OCI-LY7 (cell line): ENCODE results near the gene NMRAL1. TPM values are rescaled to one million over a fixed set of nuclear protein-coding genes. Genes with fewer than 3 reads are reported as not detected.

ENCODE experiments used
- BruUV-seq: library from RNA; stranded (reverse); fragments of 400-500 nt; replicated peaks from 2 replicates; lab custom pipeline; 2021; lab: Mats Ljungman, UMichigan
- CTCF ChIA-PET: fragments of 300-600 bp; sonication (Branson Sonifier 250); formaldehyde crosslinking; loops from one replicate; lab custom pipeline; 2022; ENCODE audit warnings: antibody characterized with exemption; ENCODE audit not compliant: unreplicated experiment; lab: Charles Lee
- POLR2A ChIA-PET: fragments of 300-600 bp; sonication (Branson Sonifier 250); formaldehyde crosslinking; loops from one replicate; lab custom pipeline; 2022; ENCODE audit warnings: antibody characterized with exemption; lab: Charles Lee
- DNase-seq: peaks from one replicate; pipeline ENCODE4 v3.0.0-alpha.2; 2015; ENCODE audit warnings: low spot score
- H2AFZ ChIP-seq: fragments of 200-600 bp; sonication (generic), shearing (Covaris generic); 2 replicates; pipeline ENCODE4 v1.6.1; 2014; ENCODE audit warnings: mild to moderate bottlenecking, antibody characterized with exemption, low read length, moderate library complexity
- H3K27ac ChIP-seq: fragments of 200-600 bp; sonication (generic); 2 replicates; pipeline ENCODE4 v1.5.1; 2014; ENCODE audit warnings: mixed run types, low read depth, mild to moderate bottlenecking, moderate library complexity, low read length, inconsistent platforms; ENCODE audit not compliant: poor library complexity, severe bottlenecking
- H3K36me3 ChIP-seq: fragments of 200-600 bp; sonication (generic); 2 replicates; pipeline ENCODE4 v1.6.1; 2014; ENCODE audit warnings: mild to moderate bottlenecking, antibody characterized with exemption, low read length, moderate library complexity, mixed read lengths; ENCODE audit not compliant: insufficient read depth
- H3K4me1 ChIP-seq: fragments of 200-600 bp; sonication (generic); 2 replicates; pipeline ENCODE4 v1.5.1; 2014; ENCODE audit warnings: mild to moderate bottlenecking, low read length; ENCODE audit not compliant: insufficient read depth, poor library complexity, severe bottlenecking
- H3K4me2 ChIP-seq: fragments of 200-600 bp; sonication (generic); 2 replicates; pipeline ENCODE4 v1.6.1; 2014; ENCODE audit warnings: mild to moderate bottlenecking, low read length
- H3K4me3 ChIP-seq: fragments of 200-600 bp; sonication (generic); 2 replicates; pipeline ENCODE4 v1.5.1; 2014; ENCODE audit warnings: mild to moderate bottlenecking, low read depth, low read length; ENCODE audit not compliant: poor library complexity, severe bottlenecking
- H3K79me2 ChIP-seq: fragments of 200-600 bp; sonication (generic); 2 replicates; pipeline ENCODE4 v1.6.1; 2016; ENCODE audit warnings: low read depth, mild to moderate bottlenecking, low read length, moderate library complexity, mixed read lengths; ENCODE audit not compliant: insufficient read depth
- H3K9me2 ChIP-seq: fragments of 200-600 bp; sonication (generic); 2 replicates; pipeline ENCODE4 v1.6.1; 2016; ENCODE audit warnings: mild to moderate bottlenecking, low read length, mixed read lengths; ENCODE audit not compliant: insufficient read depth
- H3K9me3 ChIP-seq: fragments of 200-600 bp; sonication (generic); 2 replicates; pipeline ENCODE4 v1.6.1; 2014; ENCODE audit warnings: mild to moderate bottlenecking, mixed run types, low read length, mixed read lengths
- H4K20me1 ChIP-seq: fragments of 200-600 bp; sonication (generic); 2 replicates; pipeline ENCODE4 v1.6.1; 2014; ENCODE audit warnings: mild to moderate bottlenecking, antibody characterized with exemption, low read length, moderate library complexity, mixed read lengths; ENCODE audit not compliant: insufficient read depth
- CTCF ChIP-seq: fragments of 200-600 bp; sonication (generic); conservative IDR thresholded peaks from 2 replicates; pipeline ENCODE4 v1.5.1; 2014; ENCODE audit warnings: mild to moderate bottlenecking, antibody characterized with exemption, low read length, moderate library complexity, mixed read lengths
- EZH2phosphoT487 ChIP-seq: fragments of 200-600 bp; sonication (generic); IDR thresholded peaks from 2 replicates; pipeline ENCODE4 v1.6.1; 2018; ENCODE audit warnings: low read depth, borderline replicate concordance, mild to moderate bottlenecking, mixed run types, antibody characterized with exemption, low read length, moderate library complexity, mixed read lengths
- intact Hi-C: fragments of 100-400 bp; cut with micrococcal nuclease; formaldehyde crosslinking; loops from one replicate; pipeline ENCODE4 v1.10.0; 2022; ENCODE audit not compliant: unreplicated experiment
- total RNA-seq, 2 experiments: library from RNA; depleted of rRNA in 1 of 2; stranded (reverse); fragments of >200 nt in 1 of 2; shearing (Covaris generic) in 1 of 2; gene quantifications; 2 replicates each; pipeline ENCODE4 v1.2.3, GENCODE V29; 2014 to 2022

NMRAL1 gene
- total RNA-seq, 2 experiments from 2014 or later = 92.8 to 139 TPM

GRCh38 chr16:4471869-4472268, 2.6 kb downstream of the NMRAL1 start:
- no peaks in the 10 kb centered on the region for H4K20me1 ChIP-seq
- BruUV-seq = no TSS peak
- TF ChIP-seq CTCF (no peak), EZH2phosphoT487 (no peak)
- H3K4me3 ChIP-seq = no peak overlapping the region
- CTCF ChIA-PET = no interaction called here
- intact Hi-C loops = no loop called here
- peaks cover 39% of the 10 kb centered on the region for H3K79me2 ChIP-seq
- H3K9me2 ChIP-seq = no peaks in the 10 kb centered on the region
- peaks cover 29% of the 10 kb centered on the region for H3K36me3 ChIP-seq
- no peak overlapping the region for H3K27ac ChIP-seq
- no peaks in the 10 kb centered on the region for H3K9me3 ChIP-seq
- H3K4me2 ChIP-seq = no peak overlapping the region
- no peak for DNase-seq
- H3K4me1 ChIP-seq = peaks cover 24% of the 10 kb centered on the region
- H2AFZ ChIP-seq = no peak overlapping the region
- POLR2A ChIA-PET = interaction anchor here (0.6 to 1.3 kb wide), 5 partner anchors 12 to 185 kb away, joined by 3 to 5 read pairs (median 4); no protein-coding TSS in a partner anchor

- TF ChIP-seq CTCF = no peak
- TF ChIP-seq EZH2phosphoT487 = no peak
- H3K4me3 ChIP-seq = no peak overlapping the region
- BruUV-seq = no TSS peak
- no peaks in the 10 kb centered on the region for H3K9me2 ChIP-seq
- H2AFZ ChIP-seq = no peak overlapping the region
- H3K79me2 ChIP-seq = peaks cover 23% of the 10 kb centered on the region
- H3K4me1 ChIP-seq = peaks cover 12% of the 10 kb centered on the region
- H3K4me2 ChIP-seq = no peak overlapping the region
- H3K36me3 ChIP-seq = peaks cover 56% of the 10 kb centered on the region
- no peaks in the 10 kb centered on the region for H3K9me3 ChIP-seq
- H3K27ac ChIP-seq = no peak overlapping the region
- ChIA-PET POLR2A (no interaction called here), CTCF (no interaction called here)
- no peak for DNase-seq
- intact Hi-C loops = no loop called here
- H4K20me1 ChIP-seq = no peaks in the 10 kb centered on the region
These were observed 5.5 kb downstream of the NMRAL1 start for GRCh38 chr16:4468972-4469371.

GRCh38 chr16:4467916-4468315, 6.5 kb downstream of the NMRAL1 start:
- Histone ChIP-seq H3K4me1 (peaks cover 6% of the 10 kb centered on the region), H3K9me2 (no peaks in the 10 kb centered on the region), H3K79me2 (peaks cover 13% of the 10 kb centered on the region; the same call in 1 of the 2 replicates), H4K20me1 (no peaks in the 10 kb centered on the region), H3K4me2 (no peak overlapping the region), H3K36me3 (peaks cover 66% of the 10 kb centered on the region), H3K9me3 (no peaks in the 10 kb centered on the region), H3K27ac (no peak overlapping the region), H3K4me3 (no peak overlapping the region), H2AFZ (no peak overlapping the region)
- POLR2A ChIA-PET = no interaction called here
- intact Hi-C loops = no loop called here
- BruUV-seq = no TSS peak
- CTCF ChIA-PET = no interaction called here
- TF ChIP-seq CTCF (no peak), EZH2phosphoT487 (no peak)
- DNase-seq = no peak
